Stimulated activated CD4-positive, alpha-beta T cell treated with anti-CD3 and anti-CD28 coated beads, Interleukin-1b, Interleukin-23, amount 100 ng/mL, for 4 hours (primary cell): ENCODE data around the gene GOLGA6D.
"Not testable (repeated sequence)": the region's sequence is repeated elsewhere in the genome, so short reads cannot be mapped to it uniquely, and the experiment has no call there.

ENCODE experiments used
- DNase-seq, 2 donors: peaks; one replicate each; pipeline ENCODE4 v3.0.0-alpha.2; 2020; ENCODE audit warnings: low read depth in 2 of 2

Gene GOLGA6D

GRCh38 chr15:75278497-75278896 lies 4.1 kb upstream of the GOLGA6D start:
- DNase-seq, result not testable (repeated sequence)

GRCh38 chr15:75284152-75284551 lies 1.5 kb downstream of the GOLGA6D start:
- not testable (repeated sequence) for DNase-seq

- DNase-seq, result not testable (repeated sequence)
Measured at GRCh38 chr15:75293660-75294059, 11.0 kb downstream of the GOLGA6D start.

DNA sequence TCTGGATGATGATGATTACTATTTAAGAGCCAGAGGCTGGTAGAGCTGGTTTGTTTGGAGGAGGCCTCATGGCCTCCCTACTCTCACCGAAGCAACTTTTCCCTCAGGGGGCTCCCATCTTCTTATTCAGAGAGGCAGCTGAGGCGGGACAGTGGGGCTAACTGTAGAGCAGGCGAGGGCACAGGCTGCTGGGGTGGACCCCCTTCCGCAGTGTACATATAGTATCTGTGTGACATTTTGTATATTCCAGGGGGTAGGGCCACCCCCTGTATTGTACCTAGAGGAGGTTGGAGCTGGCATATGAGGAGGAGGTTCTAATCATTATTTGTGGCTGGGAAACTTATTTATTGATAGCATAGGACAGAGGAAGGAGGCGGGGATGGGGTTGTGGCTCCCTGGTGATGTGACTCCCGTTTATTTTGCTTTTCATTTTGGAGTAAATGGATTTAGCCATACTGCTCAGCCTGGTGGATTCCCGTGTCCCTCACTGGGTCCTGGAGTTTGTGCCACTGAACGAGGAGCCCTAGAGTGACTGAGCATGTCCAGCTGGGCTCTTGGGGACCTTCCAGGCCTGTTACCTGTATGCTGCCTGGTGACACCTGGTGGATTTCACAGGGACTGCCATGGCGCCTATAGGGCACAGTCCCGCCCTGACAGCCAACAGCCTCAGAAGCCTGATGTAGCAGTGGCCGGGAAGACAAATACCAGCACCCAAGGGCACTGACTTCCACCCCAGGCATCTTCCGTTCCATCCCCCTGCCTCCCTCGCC lies 16.1 kb downstream of the GOLGA6D start:
- not testable (repeated sequence) for DNase-seq

GRCh38 chr15:75299311-75299688 lies 16.7 kb downstream of the GOLGA6D start:
- peak; percentile 46 to 57 for DNase-seq

DNA sequence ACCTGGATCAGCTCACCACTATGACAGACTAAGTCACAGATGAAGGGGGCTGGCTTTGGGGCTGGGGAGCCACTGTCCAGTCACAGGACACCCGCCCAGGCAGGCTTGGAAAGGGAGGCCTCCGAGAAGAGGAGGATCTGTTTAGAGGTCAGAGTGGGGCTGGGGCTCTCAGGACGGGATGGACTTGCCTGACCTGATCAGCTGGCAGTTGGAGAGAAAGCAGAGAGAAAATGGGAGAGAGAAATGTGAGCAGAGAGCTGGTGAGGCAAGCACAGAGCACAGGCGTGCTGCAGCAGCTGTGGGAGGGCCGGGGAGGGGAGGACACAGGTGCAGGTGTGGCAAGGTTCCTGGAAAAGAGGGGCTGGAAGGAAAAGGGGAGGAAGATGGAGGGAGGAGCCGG lies 17.4 kb downstream of the GOLGA6D start:
- DNase-seq, result not testable (repeated sequence)

DNA sequence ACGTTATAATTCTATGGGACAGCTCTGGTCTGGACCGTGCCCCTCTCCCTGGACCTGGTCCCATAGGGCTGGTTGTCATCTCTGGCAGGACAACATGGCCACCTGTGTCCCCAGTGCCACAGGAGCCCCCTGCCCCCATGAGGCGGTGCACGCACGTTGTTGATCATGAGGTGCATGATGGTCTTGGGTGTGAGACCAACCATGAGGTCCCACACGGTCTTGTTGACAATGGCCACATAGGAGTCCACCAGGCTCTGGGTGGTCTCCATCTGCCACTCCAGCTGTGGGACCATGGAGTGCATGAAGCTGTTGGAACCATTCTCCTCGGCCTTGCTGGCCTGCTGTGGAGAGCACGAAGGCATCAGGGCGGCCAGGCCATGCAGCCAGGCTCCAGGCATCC lies 19.7 kb downstream of the GOLGA6D start:
- DNase-seq, result no peak

DNA sequence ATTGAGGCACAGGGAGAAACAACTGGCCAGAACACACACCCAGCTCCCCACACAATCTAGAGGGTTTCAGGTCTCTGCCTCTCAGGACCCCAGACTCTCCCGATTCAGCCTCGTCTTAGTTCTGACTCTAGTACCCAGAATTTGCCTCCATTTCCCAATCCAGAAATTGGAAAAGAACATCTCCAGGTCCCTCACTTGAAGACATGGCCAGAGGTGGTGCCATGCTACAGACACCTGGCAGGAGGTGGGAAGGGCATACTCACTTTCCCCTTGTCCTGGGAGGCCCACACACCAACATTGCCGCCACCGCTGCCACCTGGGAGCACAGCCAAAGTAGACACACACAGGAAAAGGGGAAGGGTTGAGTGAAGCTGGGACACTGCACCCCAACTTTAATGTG lies 20.1 kb downstream of the GOLGA6D start:
- not testable (repeated sequence) for DNase-seq

- DNase-seq, result no peak
Measured at GRCh38 chr15:75306188-75306587, 23.6 kb downstream of the GOLGA6D start.

DNA sequence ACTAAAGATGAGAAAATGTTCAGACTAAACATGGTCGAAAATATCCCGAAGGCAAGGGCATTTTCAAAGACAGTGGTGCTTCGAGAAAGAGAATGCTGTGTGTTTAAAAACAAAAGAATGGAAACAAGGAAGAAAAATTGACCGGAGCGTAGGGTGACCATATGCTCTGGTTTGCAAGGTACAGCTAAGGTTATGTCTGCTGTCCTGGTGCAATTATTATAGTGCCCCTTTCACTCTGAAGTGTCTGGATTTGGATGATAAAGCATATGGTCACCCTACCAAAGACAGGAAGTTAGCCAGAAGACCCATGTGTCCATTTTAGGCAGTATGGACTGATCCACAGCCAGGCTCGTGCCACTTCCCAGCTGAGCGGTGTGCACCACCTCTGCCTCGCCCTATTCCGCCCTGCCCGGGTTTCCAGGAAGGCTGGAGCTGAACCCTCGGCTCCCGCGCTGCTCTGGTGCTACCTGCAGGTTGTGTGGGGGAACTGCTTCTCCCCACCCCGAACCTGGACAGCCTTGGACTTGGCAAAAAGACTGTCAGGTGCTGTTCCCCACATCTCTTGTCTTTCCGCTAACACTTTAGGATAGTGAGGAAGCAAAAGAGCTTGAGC lies 25.2 kb downstream of the GOLGA6D start:
- peak in 1 of 2 donors; percentile 2 for DNase-seq

GRCh38 chr15:75309711-75310110 lies 27.1 kb downstream of the GOLGA6D start:
- no peak for DNase-seq

DNA sequence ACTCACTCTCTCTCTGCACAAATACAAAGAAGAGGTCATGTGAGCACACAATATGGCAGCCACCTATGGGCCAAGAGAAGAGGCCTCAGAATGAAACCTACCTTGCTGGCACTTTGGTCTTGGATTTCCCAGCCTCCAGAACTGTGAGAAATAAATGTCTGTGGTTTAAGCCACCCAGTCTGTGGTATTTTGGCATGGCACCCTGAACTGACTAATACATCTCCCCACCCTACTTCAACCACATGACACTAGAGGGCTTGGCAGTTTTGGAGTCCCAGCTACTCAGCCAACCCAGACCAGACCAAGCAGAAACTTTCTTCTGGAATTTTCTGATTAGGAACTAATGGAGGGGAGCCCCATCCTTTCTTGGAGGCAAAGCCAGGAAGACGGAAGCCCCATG lies 29.9 kb downstream of the GOLGA6D start:
- not testable (repeated sequence) for DNase-seq

DNA sequence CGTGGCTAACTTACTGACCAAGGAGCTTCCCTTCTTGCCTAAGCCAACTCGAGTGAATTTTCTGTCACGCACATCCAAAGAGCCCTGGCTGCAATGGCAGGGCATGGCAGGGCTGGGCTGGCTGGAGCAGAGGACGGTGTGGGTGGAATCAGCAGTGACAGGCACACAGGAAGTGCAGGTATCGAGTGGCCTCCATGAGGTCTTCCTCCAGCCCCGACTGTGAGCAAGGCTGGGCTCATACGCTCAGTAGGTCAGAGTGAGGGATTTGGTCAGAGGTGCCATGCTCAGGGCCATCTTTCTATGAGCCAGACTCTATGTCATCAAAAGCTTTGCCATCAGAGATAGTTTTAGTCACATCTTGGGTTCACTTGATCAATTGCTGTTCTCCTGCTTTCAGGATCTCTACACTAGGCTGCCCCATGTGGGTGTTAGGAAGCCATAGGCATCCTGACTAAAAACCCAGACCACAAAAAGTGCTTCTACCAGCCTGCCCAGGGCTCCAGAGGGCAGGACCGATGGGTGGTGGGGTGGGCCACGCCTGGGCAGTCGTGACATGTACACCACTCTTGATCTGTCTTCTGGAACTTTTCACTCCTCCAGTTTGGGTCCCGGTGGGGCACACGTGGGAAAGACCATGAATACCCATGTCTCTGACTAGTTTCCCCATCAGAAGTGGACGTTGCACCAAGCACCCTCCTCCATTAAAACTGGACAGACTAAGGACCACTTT lies 30.6 kb downstream of the GOLGA6D start:
- DNase-seq, result no peak

- no peak for DNase-seq
Measured at GRCh38 chr15:75314552-75315290, 32.1 kb downstream of the GOLGA6D start.

DNA sequence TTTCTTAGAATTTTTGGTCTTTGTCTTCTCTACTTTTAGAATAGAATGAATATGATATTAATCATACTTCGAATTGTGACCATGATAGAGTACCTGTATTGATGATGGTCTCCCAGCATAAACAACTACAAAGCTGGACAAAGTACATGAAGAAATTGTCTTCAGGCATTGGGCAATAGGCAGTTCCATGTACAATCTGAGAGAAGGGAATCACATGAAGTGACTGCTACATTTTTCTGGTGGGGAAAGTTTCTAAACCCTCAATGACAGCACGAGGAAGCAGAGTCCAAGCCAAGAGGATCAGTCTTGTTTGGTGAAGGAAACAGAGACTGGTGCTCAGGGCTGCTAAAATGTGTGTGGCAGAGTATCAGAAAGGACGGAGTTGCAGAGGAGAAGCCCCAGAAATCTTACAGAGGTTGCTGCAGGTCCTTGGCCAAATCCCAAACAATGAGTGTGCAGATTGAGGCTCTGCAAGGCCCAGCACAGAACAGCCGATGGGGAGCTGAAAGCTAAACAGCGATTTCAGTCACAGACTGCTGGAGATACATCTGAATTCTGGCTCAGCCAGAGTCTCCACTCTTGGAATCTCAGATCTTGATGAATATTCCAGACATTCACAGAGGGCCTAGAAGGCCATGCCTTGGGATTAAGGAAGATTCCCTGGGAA lies 36.7 kb downstream of the GOLGA6D start:
- not testable (repeated sequence) for DNase-seq

GRCh38 chr15:75321711-75322110 lies 39.1 kb downstream of the GOLGA6D start:
- DNase-seq, result no peak

DNA sequence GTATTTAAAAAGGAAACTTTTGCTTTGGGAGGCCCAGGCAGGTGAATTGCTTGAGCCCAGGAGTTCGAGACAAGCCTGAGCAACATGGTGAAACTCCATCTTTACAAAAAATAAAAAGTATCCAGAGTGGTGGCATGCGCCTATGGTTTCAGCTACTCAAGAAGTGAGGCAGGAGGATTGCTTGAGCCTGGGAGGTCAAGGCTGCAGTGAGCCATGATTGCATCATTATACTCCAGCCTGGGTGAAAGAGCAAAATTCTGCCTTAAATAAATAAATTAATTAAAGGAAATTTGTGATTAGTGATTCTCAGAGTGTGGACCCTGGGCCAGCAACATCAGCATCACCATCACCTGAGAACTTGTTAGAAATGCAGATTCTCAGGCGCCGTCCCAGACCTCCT lies 43.3 kb downstream of the GOLGA6D start:
- no peak for DNase-seq

DNA sequence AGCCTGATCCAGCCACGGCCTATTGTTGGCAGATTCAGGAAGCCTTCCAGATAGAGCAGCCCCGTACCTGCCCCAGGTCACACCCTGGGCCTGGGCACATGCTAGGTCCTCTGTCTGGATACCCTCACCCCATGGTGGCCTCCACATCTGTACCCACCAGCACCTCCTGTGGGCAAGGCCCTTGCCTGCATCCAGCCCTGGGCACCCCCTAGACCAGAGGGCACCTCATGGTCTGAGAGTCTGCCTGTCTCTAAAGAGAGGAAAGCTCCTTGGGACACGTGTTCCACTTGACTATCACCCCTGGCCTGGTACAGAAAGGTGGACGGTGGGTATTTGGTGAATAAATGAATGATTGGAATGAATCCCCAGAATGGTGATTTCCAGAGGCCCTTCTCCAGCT lies 44.4 kb downstream of the GOLGA6D start:
- no peak for DNase-seq

DNA sequence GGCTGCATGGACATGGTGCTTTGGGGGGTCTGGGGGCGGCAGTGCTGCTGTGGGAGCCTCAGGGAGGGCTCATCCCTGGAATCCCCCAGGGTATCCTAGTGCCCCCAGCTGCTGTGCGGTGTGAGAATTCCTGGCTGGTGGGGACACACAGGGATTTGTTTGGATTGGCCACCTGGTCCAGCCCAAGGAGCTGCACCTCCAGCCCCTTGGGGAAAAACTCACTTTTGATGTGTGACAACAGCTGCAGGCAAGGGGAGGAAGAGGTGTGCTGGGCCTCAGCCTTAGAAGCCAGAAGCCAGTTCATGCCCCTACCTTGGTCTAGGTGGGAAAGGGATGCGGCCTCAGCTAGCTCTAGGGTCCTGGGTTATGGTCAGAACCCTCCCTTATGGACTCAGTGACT lies 44.9 kb downstream of the GOLGA6D start:
- no peak for DNase-seq

DNA sequence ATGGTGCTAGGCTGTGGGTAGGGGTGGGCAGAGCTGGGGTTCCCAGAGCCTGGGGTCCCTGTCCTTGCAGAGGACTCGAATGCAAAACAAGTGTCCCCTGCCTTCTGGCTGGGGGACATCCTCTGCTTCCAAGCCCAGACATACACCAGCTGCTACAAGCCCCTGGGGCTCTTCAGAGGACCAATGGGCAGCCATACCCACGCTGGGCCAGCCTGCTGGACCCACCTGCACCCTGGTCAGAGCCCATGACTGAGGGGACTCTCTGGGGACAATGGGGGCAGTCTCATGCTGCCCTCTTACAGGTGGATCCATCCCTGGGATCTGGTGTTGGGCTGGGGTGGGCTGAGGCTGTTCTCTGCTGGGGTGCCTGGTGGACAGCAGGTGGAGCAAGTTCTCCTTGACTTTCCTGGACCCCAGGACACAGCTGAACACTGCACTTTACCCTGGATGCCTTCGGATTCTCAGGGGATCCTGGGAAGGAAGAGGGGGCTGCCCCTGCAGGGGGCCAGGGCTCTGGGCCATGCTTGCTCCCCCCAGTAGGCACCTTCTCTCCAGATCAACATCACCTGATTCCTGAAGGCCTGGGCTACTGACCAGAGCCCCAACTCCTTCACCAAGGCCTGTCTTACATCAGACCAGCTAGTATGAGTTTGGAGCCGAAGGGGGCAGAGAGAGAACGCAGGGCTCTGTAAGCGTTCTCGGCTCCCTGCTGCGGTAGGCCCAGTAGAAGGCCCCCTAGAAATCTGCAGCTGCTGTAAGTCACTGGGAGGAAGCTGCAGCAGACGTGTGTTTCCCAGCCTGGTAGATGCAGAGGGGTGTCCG lies 46.1 kb downstream of the GOLGA6D start:
- DNase-seq, result no peak

DNA sequence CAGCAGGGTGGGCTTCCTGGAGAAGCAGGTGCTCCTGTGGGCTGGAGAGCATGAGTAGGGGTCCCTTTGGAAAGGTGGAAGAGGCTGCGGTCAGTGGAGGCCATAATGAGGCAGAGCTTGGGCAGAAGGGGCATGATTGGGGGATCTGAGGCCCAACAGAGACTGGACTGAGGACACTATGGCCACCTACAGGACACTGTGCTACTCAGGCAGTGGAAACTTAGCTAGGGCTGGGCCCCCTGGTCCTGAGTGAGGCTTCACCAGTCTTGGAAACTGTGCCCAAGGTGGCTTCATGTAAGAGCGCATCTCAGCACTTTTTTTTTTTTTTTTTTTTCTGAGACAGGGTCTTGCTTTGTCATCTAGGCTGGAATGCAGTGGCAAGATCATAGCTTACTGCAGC lies 46.9 kb downstream of the GOLGA6D start:
- DNase-seq, result no peak
